ENCODE results near the gene FBXO47.
A peak's percentile ranks its signal among the peaks of the same experiment; 100 is the strongest.

The FBXO47 gene

GRCh38 chr17:38925263-38925995 is 41.8 kb downstream of the FBXO47 start, which contains the start of gene LASP1NB (continued):
- TF ChIP-seq ZNF501 (tag by site-specific recombination; IDR thresholded peaks at IDR 0.05): no peak
- no peak for TF ChIP-seq ZSCAN30 (tag by site-specific recombination; IDR thresholded peaks at IDR 0.05)
- no peak for TF ChIP-seq ZNF639 (tag by site-specific recombination; IDR thresholded peaks at IDR 0.05)
- TF ChIP-seq ZNF830 (tag by site-specific recombination; IDR thresholded peaks at IDR 0.05; ENCODE audit: low read depth): no peak
- no peak for TF ChIP-seq ZIC2 (tag by site-specific recombination; IDR thresholded peaks at IDR 0.05)
- TF ChIP-seq ZNF174 (tag by site-specific recombination; IDR thresholded peaks at IDR 0.05): no peak
- TF ChIP-seq AEBP2 (tag by site-specific recombination; IDR thresholded peaks at IDR 0.05; ENCODE audit: borderline replicate concordance): no peak
- no peak for TF ChIP-seq ZNF426 (tag by site-specific recombination; IDR thresholded peaks at IDR 0.05)
- TF ChIP-seq ZNF202 (tag by site-specific recombination; IDR thresholded peaks at IDR 0.05; ENCODE audit: borderline replicate concordance): no peak
- no peak for TF ChIP-seq ZNF335 (tag by site-specific recombination; conservative IDR thresholded peaks at IDR 0.05)
- no peak for TF ChIP-seq ZNF274 (IDR thresholded peaks at IDR 0.05; ENCODE audit: low read length)
- no peak for TF ChIP-seq ZNF274 (tag by site-specific recombination; IDR thresholded peaks at IDR 0.05; ENCODE audit: borderline replicate concordance)

- POLR2A ChIA-PET: interaction anchor here (1.1 to 2.0 kb wide), 3 partner anchors 36 to 171 kb away, joined by 3 to 12 read pairs (median 3); partner anchors contain the start of gene LASP1
- CTCF ChIA-PET: interaction anchor here (0.6 to 3.6 kb wide), 13 partner anchors 9 to 853 kb away, joined by 3 to 15 read pairs (median 4); no protein-coding TSS in a partner anchor
- H3K9me3 ChIP-seq (ENCODE audit: control insufficient read depth, insufficient read depth, low read depth, low read length): no peaks in the 10 kb centered on the region
- peaks cover 0 to 19% of the 10 kb centered on the region in 2 experiments; a peak in 1 of 3 replicates for H3K36me3 ChIP-seq (ENCODE audit: control insufficient read depth in 2 of 2, insufficient read depth in 1 of 2, low read length in 2 of 2)
- no peaks in the 10 kb centered on the region; the same call in 1 of the 2 replicates for H3K4me1 ChIP-seq (ENCODE audit: control insufficient read depth, insufficient read depth, low read length)
- H3K27ac ChIP-seq (ENCODE audit: extremely low read depth, low read depth, low read length): no peak overlapping the region
- H3K4me3 ChIP-seq (ENCODE audit: low read depth, low read length): no peak overlapping the region
- TF ChIP-seq ZNF785 (tag by site-specific recombination; IDR thresholded peaks at IDR 0.05) (no peak), ZNF416 (tag by site-specific recombination; IDR thresholded peaks at IDR 0.05) (no peak), ZNF48 (tag by site-specific recombination; IDR thresholded peaks at IDR 0.05) (no peak), ZIC2 (tag by site-specific recombination; IDR thresholded peaks at IDR 0.05) (peak; percentile 53), ZNF792 (tag by site-specific recombination; IDR thresholded peaks at IDR 0.05) (no peak), ZNF10 (tag by site-specific recombination; IDR thresholded peaks at IDR 0.05) (no peak), ZNF624 (tag by site-specific recombination; IDR thresholded peaks at IDR 0.05) (no peak), ZNF341 (tag by site-specific recombination; IDR thresholded peaks at IDR 0.05; ENCODE audit: low read depth) (peak; percentile 55; the same call in 1 of the 2 replicates), ZNF518A (tag by site-specific recombination; conservative IDR thresholded peaks at IDR 0.05; ENCODE audit: low read depth) (no peak), ZNF629 (tag by site-specific recombination; IDR thresholded peaks at IDR 0.05) (no peak), ZNF121 (tag by site-specific recombination; IDR thresholded peaks at IDR 0.05) (no peak), ZNF157 (tag by site-specific recombination; IDR thresholded peaks at IDR 0.05) (no peak), ZBTB49 (tag by site-specific recombination; IDR thresholded peaks at IDR 0.05; ENCODE audit: low read depth) (no peak), ZNF777 (tag by site-specific recombination; IDR thresholded peaks at IDR 0.05; ENCODE audit: borderline replicate concordance) (no peak)
These were observed 44.5 kb downstream of the FBXO47 start for GRCh38 chr17:38922538-38923297.

Data from HEK293 (cell line).